Raji (cell line): ENCODE results near the gene KCNE1.
"Not testable (repeated sequence)": the region's sequence is repeated elsewhere in the genome, so short reads cannot be mapped to it uniquely, and the experiment has no call there.

ENCODE experiments used
- POLR2A ChIP-seq: IDR thresholded peaks from 2 replicates; pipeline ENCODE4 v1.6.1; 2011; ENCODE audit warnings: low read depth, low read length, control low read depth; ENCODE audit not compliant: insufficient read depth

KCNE1 gene

DNA sequence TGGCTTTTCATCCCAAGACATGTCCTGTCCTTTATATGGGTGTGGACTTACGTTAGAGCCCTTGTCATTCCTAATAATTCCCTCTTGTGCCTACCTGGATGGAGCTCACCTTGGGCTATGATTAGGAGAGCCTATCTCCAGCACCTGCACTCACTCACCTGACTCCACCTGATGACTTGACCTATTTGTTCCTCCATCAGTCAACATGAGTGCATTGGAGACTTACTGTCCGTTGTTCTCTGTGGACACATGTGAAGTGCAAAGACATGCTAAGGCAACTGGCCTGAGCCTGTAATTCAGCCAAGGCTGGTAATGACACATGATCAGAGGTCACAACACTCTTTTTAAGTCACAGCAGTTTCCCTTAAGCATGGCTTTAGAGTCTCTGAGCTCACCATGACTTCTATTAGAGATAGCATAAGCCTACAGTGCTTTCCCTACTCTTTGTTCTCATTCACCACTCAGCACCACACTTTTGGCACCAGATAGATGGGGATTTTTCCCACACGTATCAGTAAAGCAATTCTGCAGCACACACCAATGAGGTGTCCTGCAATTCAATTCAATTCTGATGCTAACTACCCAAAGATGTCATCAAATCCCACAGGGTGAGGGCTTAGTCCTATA lies 9.4 kb downstream of the KCNE1 start:
- no peak for TF ChIP-seq POLR2A

DNA sequence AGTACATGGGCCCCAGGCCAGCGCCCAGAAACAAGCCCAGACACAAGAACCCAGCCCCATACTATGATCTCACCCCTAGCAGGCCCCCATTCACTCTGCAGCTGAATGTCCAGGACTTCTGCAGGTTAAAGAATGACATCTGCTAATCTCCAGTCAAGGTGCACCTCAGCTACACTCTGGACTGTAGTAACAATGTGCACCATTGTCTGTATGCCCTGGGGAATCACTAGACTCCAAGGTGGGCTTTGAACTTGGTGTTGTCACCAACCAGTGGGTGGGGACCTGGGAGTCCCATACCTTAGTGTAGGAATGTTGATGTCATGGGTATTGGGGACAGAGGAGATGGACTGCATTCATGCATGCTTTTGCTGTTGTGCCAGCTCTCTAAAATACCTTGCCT lies 10.3 kb downstream of the KCNE1 start:
- TF ChIP-seq POLR2A = no peak

DNA sequence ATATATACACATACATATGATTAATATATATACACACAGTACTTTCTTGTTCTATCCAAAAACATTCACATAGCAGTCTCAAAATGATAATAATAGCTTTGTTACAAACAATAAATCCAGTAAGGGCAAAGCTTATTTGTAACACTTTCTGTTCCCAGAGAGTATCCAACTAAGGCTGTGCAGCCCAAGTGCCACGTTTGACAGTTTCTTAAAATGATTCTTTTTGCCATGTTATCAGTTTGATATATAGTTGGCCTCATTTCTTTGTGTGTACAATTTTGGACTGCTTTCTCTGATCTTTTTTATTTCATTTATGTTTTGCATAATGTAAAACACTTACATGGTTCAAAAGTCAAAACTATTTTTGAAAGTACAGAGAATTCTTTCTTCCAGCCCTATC lies 11.8 kb downstream of the KCNE1 start:
- TF ChIP-seq POLR2A = no peak

DNA sequence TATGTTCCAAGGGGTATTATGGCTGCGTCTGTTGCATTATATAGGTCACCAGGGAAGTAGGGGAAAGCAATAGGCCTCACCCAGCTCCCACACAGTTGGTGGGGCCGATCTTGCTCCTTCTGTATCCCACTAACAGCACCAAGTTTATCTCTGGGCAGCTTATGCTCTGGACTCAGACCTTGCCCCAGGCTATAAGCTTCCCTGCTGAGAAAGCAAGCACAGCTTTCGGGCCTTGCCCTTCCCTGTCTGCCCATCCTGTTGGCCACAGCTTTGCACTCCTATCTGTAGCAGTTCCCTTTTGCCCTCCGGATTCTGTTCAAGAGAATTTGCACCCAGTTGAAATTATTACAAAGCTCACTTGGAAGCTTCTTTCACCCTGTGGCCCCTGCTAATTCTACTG lies 12.9 kb downstream of the KCNE1 start:
- no peak for TF ChIP-seq POLR2A

DNA sequence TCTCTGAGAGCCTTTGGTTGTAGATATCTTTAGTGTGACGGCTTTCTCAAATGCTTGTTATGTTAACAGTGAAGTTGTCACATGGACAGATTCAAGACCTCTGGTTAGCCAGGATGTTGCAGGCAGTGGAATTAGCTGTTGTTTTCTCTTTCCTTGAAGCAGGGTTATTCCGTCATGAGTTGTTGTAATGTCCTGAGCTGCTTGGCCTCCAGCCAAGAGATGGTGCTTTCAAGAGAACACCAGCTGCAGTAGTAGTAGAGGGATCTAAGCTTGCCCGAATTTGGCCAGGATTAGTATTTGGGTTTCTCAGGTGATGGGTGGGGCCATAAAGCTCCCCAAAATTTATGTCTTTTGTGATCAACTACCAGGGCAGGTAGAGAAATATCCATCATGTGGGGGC lies 13.4 kb downstream of the KCNE1 start:
- TF ChIP-seq POLR2A = no peak

DNA sequence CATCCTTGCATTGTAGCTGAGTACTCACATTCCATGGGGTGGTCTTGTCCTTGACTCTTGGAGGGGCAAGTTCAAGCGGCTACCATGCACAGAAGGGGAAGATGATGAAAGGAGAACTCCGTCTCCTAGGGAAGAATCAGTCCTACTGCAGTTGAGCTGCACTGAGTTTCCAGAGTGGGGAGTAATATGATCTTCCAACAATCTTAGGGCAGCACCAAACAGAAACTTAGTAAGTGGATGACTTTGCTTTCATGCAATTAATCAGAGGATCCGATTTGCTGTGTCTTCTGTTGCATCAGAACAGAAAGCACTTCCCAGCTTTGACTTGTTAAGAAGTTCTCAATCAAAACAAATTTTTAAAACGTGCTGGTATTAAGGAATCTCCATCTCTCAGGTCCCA lies 88.2 kb downstream of the KCNE1 start, which contains the start of gene SMIM34:
SMIM34 (minus strand) TSS at position 147 of the 400 bp plus-strand sequence; CDS start at position 35, 112 bp downstream.
- TF ChIP-seq POLR2A = not testable (repeated sequence)
